DND-41 (cell line): ENCODE measurements around the gene LAG3.

ENCODE experiments used
- EZH2 ChIP-seq: IDR thresholded peaks from 3 replicates; pipeline ENCODE4 v1.6.1; 2012; ENCODE audit warnings: borderline replicate concordance, low read depth, mild to moderate bottlenecking, moderate library complexity, low read length, inconsistent platforms; ENCODE audit not compliant: severe bottlenecking
- TF ChIP-seq, protein P1 (sequence below): IDR thresholded peaks from 2 replicates; pipeline ENCODE4 v1.5.1; 2012; ENCODE audit warnings: borderline replicate concordance, low read length, moderate library complexity, mild to moderate bottlenecking; ENCODE audit not compliant: poor library complexity, severe bottlenecking; ENCODE audit errors: extremely low read depth

DNA sequence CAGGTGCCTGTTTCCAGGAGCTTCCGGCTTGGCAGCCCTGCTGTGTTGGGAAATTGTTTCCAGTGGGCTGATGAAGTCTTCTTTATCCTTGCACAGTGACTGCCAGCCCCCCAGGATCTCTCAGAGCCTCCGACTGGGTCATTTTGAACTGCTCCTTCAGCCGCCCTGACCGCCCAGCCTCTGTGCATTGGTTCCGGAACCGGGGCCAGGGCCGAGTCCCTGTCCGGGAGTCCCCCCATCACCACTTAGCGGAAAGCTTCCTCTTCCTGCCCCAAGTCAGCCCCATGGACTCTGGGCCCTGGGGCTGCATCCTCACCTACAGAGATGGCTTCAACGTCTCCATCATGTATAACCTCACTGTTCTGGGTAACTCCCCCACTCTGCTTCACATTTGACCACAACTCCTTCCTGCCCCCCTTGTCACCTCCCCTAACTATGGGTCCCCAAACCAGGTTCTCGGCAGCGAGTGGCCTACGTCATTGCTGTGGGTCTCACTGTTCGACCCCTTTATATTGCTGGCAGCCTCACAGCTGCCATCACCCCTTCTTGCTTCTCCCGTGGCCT, 2.3 kb downstream of the LAG3 start:
- TF ChIP-seq, protein P1, sequence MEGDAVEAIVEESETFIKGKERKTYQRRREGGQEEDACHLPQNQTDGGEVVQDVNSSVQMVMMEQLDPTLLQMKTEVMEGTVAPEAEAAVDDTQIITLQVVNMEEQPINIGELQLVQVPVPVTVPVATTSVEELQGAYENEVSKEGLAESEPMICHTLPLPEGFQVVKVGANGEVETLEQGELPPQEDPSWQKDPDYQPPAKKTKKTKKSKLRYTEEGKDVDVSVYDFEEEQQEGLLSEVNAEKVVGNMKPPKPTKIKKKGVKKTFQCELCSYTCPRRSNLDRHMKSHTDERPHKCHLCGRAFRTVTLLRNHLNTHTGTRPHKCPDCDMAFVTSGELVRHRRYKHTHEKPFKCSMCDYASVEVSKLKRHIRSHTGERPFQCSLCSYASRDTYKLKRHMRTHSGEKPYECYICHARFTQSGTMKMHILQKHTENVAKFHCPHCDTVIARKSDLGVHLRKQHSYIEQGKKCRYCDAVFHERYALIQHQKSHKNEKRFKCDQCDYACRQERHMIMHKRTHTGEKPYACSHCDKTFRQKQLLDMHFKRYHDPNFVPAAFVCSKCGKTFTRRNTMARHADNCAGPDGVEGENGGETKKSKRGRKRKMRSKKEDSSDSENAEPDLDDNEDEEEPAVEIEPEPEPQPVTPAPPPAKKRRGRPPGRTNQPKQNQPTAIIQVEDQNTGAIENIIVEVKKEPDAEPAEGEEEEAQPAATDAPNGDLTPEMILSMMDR, result no peak
- no peak for TF ChIP-seq EZH2
